HCT116 (cell line): Measurements from ENCODE around the gene ARID2. TPM values are rescaled to one million over a fixed set of nuclear protein-coding genes. Genes with fewer than 3 reads are reported as not detected.

Experiments used
- ATAC-seq: fragments of 200-7000 bp; cut with Tn5 transposase; 2 replicates; pipeline ENCODE4 v1.9.1; 2020; ENCODE audit warnings: mild to moderate bottlenecking, moderate library complexity
- BruUV-seq: library from RNA; stranded (reverse); fragments of 400-500 nt; replicated peaks from 2 replicates; lab custom pipeline; 2021; lab: Mats Ljungman, UMichigan
- CTCF ChIA-PET: fragments of 300-600 bp; sonication (Branson Sonifier 250); formaldehyde crosslinking; loops from one replicate; lab custom pipeline; 2021; ENCODE audit warnings: antibody characterized with exemption; lab: Charles Lee
- POLR2A ChIA-PET: fragments of 300-600, 350-600 bp; sonication (Branson Sonifier 250); formaldehyde crosslinking; loops from one replicate; lab custom pipeline; 2021; ENCODE audit warnings: antibody characterized with exemption; lab: Charles Lee
- RAD21 ChIA-PET, 2 experiments: fragments of 300-600 bp; sonication (Branson Sonifier 250); formaldehyde crosslinking; loops; one replicate each; lab custom pipeline; 2023; ENCODE audit warnings: low total read pairs in 2 of 2; ENCODE audit not compliant: uncharacterized antibody in 2 of 2, unreplicated experiment in 2 of 2, low non-redundant PET in 1 of 2; lab: Charles Lee
- DNase-seq: peaks from one replicate; pipeline ENCODE4 v3.0.0-alpha.2; 2010; ENCODE audit warnings: low read depth, low spot score
- H2AFZ ChIP-seq: fragments of 200-600 bp; shearing (Covaris generic), sonication (generic); 2 replicates; pipeline ENCODE4 v1.6.1; 2017; ENCODE audit warnings: low read depth, mixed run types, mixed read lengths, antibody characterized with exemption, low read length; ENCODE audit not compliant: poor library complexity, severe bottlenecking
- H3K27ac ChIP-seq: 2 replicates; pipeline ENCODE4 v1.5.1; 2012; ENCODE audit warnings: low read depth, low read length
- H3K27me3 ChIP-seq: fragments of 200-600 bp; sonication (generic); 2 replicates; pipeline ENCODE4 v1.6.1; 2016; ENCODE audit warnings: mixed run types, low read length, mixed read lengths; ENCODE audit not compliant: insufficient read depth
- H3K36me3 ChIP-seq, 2 experiments: fragments of 200-500 bp in 1 of 2; fragments of 200-600 bp in 1 of 2; sonication (Bioruptor generic) in 1 of 2; sonication (generic) in 1 of 2; 2 replicates each; pipeline versions ENCODE4 v1.5.1 to v1.6.1; 2014 to 2016; ENCODE audit warnings: low read length in 2 of 2, inconsistent platforms in 1 of 2, mixed read lengths in 1 of 2, mixed run types in 1 of 2; ENCODE audit not compliant: insufficient read depth in 2 of 2, control insufficient read depth in 1 of 2
- H3K4me1 ChIP-seq, 2 experiments: fragments of 200-600 bp in 1 of 2; sonication (generic) in 1 of 2; 2 replicates each; pipeline versions ENCODE4 v1.5.1 to v1.6.1; 2012 to 2017; ENCODE audit warnings: low read length in 2 of 2, inconsistent platforms in 1 of 2, mild to moderate bottlenecking in 1 of 2, mixed read lengths in 1 of 2, mixed run types in 1 of 2, moderate library complexity in 1 of 2; ENCODE audit not compliant: insufficient read depth in 2 of 2, control insufficient read depth in 1 of 2
- H3K4me2 ChIP-seq: fragments of 200-600 bp; sonication (generic); 2 replicates; pipeline ENCODE4 v1.6.1; 2017; ENCODE audit warnings: mixed run types, low read length, mixed read lengths
- H3K4me3 ChIP-seq, 2 experiments: fragments of 200-600 bp in 1 of 2; sonication (generic) in 1 of 2; replicated peaks in 1 of 2; 2 replicates each; pipeline ENCODE4 v1.5.1; 2011 to 2016; ENCODE audit warnings: low read length in 2 of 2, control low read depth in 1 of 2, low read depth in 1 of 2, mild to moderate bottlenecking in 1 of 2, mixed read lengths in 1 of 2, mixed run types in 1 of 2
- H3K79me2 ChIP-seq: fragments of 200-600 bp; sonication (generic); 2 replicates; pipeline ENCODE4 v1.6.1; 2017; ENCODE audit warnings: mild to moderate bottlenecking, mixed run types, low read length, moderate library complexity, mixed read lengths; ENCODE audit not compliant: insufficient read depth
- H3K9ac ChIP-seq: fragments of 200-600 bp; sonication (generic); 2 replicates; pipeline ENCODE4 v1.6.1; 2016; ENCODE audit warnings: low read length, mixed read lengths
- H3K9me2 ChIP-seq: fragments of 200-600 bp; sonication (generic), shearing (Covaris generic); 2 replicates; pipeline ENCODE4 v1.6.1; 2017; ENCODE audit warnings: mixed run types, mild to moderate bottlenecking, moderate library complexity; ENCODE audit not compliant: insufficient read depth
- H3K9me3 ChIP-seq, 2 experiments: fragments of 200-500 bp in 1 of 2; fragments of 200-600 bp in 1 of 2; sonication (Bioruptor generic) in 1 of 2; sonication (generic) in 1 of 2; 2 replicates each; pipeline ENCODE4 v1.6.1; 2014 to 2017; ENCODE audit warnings: low read length in 2 of 2, mixed read lengths in 2 of 2, inconsistent platforms in 1 of 2, low read depth in 1 of 2, mild to moderate bottlenecking in 1 of 2, mixed run types in 1 of 2, moderate library complexity in 1 of 2; ENCODE audit not compliant: control insufficient read depth in 1 of 2, insufficient read depth in 1 of 2
- H4K20me1 ChIP-seq: fragments of 200-600 bp; sonication (generic), shearing (Covaris generic); 2 replicates; pipeline ENCODE4 v1.6.1; 2017; ENCODE audit warnings: mixed run types, mild to moderate bottlenecking, moderate library complexity; ENCODE audit not compliant: insufficient read depth
- CBX3 ChIP-seq: IDR thresholded peaks from 2 replicates; pipeline ENCODE4 v1.6.1; 2012; ENCODE audit warnings: low read depth
- CEBPB ChIP-seq: IDR thresholded peaks from 2 replicates; pipeline ENCODE4 v1.6.1; 2012; ENCODE audit warnings: low read depth
- CTCF ChIP-seq, 3 experiments: fragments of 200-600 bp in 1 of 3; sonication (generic) in 1 of 3; IDR thresholded peaks in 2 of 3; conservative IDR thresholded peaks in 1 of 3; 2 replicates each; pipeline ENCODE4 v1.5.1; 2012 to 2017; ENCODE audit warnings: low read depth in 2 of 3, low read length in 2 of 3, antibody characterized with exemption in 1 of 3, borderline replicate concordance in 1 of 3, control low read depth in 1 of 3, mild to moderate bottlenecking in 1 of 3, mixed read lengths in 1 of 3, mixed run types in 1 of 3, moderate library complexity in 1 of 3; ENCODE audit not compliant: insufficient read depth in 1 of 3
- EGR1 ChIP-seq: IDR thresholded peaks from 2 replicates; pipeline ENCODE4 v1.6.1; 2012; ENCODE audit warnings: low read depth
- FOSL1 ChIP-seq: IDR thresholded peaks from 2 replicates; pipeline ENCODE4 v1.6.1; 2012; ENCODE audit warnings: low read depth
- POLR2A ChIP-seq: IDR thresholded peaks from 2 replicates; pipeline ENCODE4 v1.7.0; 2011; ENCODE audit warnings: borderline replicate concordance; ENCODE audit not compliant: insufficient read depth, insufficient read length; ENCODE audit errors: extremely low read depth
- REST ChIP-seq: IDR thresholded peaks from 2 replicates; pipeline ENCODE4 v1.6.1; 2012; ENCODE audit warnings: low read depth
- SIN3A ChIP-seq: IDR thresholded peaks from 2 replicates; pipeline ENCODE4 v1.6.1; 2012; ENCODE audit warnings: low read depth
- SP1 ChIP-seq: IDR thresholded peaks from 2 replicates; pipeline ENCODE4 v1.6.1; 2012; ENCODE audit warnings: low read depth
- YY1 ChIP-seq: IDR thresholded peaks from 2 replicates; pipeline ENCODE4 v1.6.1; 2011; ENCODE audit warnings: low read length, low read depth, moderate library complexity, mild to moderate bottlenecking; ENCODE audit not compliant: insufficient replicate concordance; ENCODE audit errors: extremely low read depth
- ZFX ChIP-seq: fragments of 450-650 bp; IDR thresholded peaks from 2 replicates; pipeline ENCODE4 v1.6.1; 2017
- intact Hi-C: fragments of 100-400 bp; cut with micrococcal nuclease; formaldehyde crosslinking; loops from 2 replicates; pipeline ENCODE4 v1.10.0; 2022
- total RNA-seq: library from RNA; stranded (reverse); gene quantifications from one replicate; pipeline ENCODE4 v1.2.1, GENCODE V29; 2021; ENCODE audit not compliant: unreplicated experiment
- TF ChIP-seq, protein P1 (sequence below): IDR thresholded peaks from 2 replicates; pipeline ENCODE4 v1.6.1; 2011; ENCODE audit warnings: mild to moderate bottlenecking, low read length, moderate library complexity; ENCODE audit not compliant: insufficient replicate concordance; ENCODE audit errors: extremely low read depth
- TF ChIP-seq, protein P2 (sequence below): IDR thresholded peaks from 2 replicates; pipeline ENCODE4 v1.6.1; 2012

ARID2 gene
- total RNA-seq, 1 experiment from 2014 or later, result 30.5 TPM

GRCh38 chr12:45737638-45738037 is 8.1 kb downstream of the ARID2 start:
- CTCF ChIA-PET, result interaction anchor here (0.6 kb wide), 1 partner anchor 8 kb away, joined by 3 read pairs; no protein-coding TSS in a partner anchor
- intact Hi-C loops, result no loop called here

More at GRCh38 chr12:45737638-45738037, 8.1 kb downstream of the ARID2 start:
- POLR2A ChIA-PET, result no interaction called here
- TF ChIP-seq, protein P1, sequence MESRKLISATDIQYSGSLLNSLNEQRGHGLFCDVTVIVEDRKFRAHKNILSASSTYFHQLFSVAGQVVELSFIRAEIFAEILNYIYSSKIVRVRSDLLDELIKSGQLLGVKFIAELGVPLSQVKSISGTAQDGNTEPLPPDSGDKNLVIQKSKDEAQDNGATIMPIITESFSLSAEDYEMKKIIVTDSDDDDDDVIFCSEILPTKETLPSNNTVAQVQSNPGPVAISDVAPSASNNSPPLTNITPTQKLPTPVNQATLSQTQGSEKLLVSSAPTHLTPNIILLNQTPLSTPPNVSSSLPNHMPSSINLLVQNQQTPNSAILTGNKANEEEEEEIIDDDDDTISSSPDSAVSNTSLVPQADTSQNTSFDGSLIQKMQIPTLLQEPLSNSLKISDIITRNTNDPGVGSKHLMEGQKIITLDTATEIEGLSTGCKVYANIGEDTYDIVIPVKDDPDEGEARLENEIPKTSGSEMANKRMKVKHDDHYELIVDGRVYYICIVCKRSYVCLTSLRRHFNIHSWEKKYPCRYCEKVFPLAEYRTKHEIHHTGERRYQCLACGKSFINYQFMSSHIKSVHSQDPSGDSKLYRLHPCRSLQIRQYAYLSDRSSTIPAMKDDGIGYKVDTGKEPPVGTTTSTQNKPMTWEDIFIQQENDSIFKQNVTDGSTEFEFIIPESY, result no peak
- TF ChIP-seq CEBPB, result no peak
- TF ChIP-seq EGR1, result no peak
- TF ChIP-seq FOSL1, result no peak
- TF ChIP-seq CTCF (IDR thresholded peaks at IDR 0.05 in 2 of 3, conservative IDR thresholded peaks at IDR 0.05 in 1 of 3; ENCODE audit: borderline replicate concordance in 1 of 3, insufficient read depth in 1 of 3, low read depth in 2 of 3, low read length in 2 of 3), result no peak
- TF ChIP-seq YY1, result no peak
- no peak for TF ChIP-seq SIN3A
- TF ChIP-seq, protein P2, sequence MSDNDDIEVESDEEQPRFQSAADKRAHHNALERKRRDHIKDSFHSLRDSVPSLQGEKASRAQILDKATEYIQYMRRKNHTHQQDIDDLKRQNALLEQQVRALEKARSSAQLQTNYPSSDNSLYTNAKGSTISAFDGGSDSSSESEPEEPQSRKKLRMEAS, result no peak
- TF ChIP-seq REST, result no peak
- no peak for TF ChIP-seq CBX3
- TF ChIP-seq ZFX, result no peak
- no peak for TF ChIP-seq SP1
- TF ChIP-seq POLR2A, result no peak
- H3K9me3 ChIP-seq, result peaks cover 6% of the 10 kb centered on the region in 2 experiments; a peak in 2 of 4 replicates
- no peaks in the 10 kb centered on the region for H3K27me3 ChIP-seq
- H3K9ac ChIP-seq, result no peak overlapping the region
- H3K36me3 ChIP-seq, result peaks cover 4 to 29% of the 10 kb centered on the region in 2 experiments; a peak in 3 of 4 replicates
- no peaks in the 10 kb centered on the region for H3K9me2 ChIP-seq
- no peak overlapping the region for H3K4me3 ChIP-seq
- no peak overlapping the region for H2AFZ ChIP-seq
- BruUV-seq, result no TSS peak
- ATAC-seq, result no peak
- peaks cover 100% of the 10 kb centered on the region for H3K79me2 ChIP-seq
- H4K20me1 ChIP-seq, result no peaks in the 10 kb centered on the region
- peaks cover 3 to 4% of the 10 kb centered on the region in 2 experiments; a peak in 1 of 4 replicates for H3K4me1 ChIP-seq
- no peak overlapping the region for H3K27ac ChIP-seq
- H3K4me2 ChIP-seq, result no peak overlapping the region
- DNase-seq, result no peak
- RAD21 ChIA-PET, result no interaction called here
